Sigmoid colon (tissue), 4 donors: ENCODE results near the gene TEX48.

Experiments used
- CTCF ChIP-seq, 4 experiments: fragments of 450-650 bp in 3 of 4; fragments of 200-600 bp in 1 of 4; IDR thresholded peaks; one replicate each; pipeline ENCODE4 v1.5.1; 2016 to 2019; ENCODE audit warnings: antibody characterized with exemption in 4 of 4, mild to moderate bottlenecking in 3 of 4, moderate library complexity in 2 of 4
- POLR2A ChIP-seq, 2 donors: fragments of 450-650 bp; IDR thresholded peaks; one replicate each; pipeline ENCODE4 v1.6.1; 2016; ENCODE audit warnings: antibody characterized with exemption in 2 of 2, mild to moderate bottlenecking in 2 of 2, moderate library complexity in 2 of 2
- POLR2AphosphoS5 ChIP-seq, 4 donors: sonication (generic); formaldehyde crosslinking; IDR thresholded peaks; one replicate each; pipeline ENCODE4 v1.6.1; 2017; ENCODE audit warnings: antibody characterized with exemption in 4 of 4

DNA sequence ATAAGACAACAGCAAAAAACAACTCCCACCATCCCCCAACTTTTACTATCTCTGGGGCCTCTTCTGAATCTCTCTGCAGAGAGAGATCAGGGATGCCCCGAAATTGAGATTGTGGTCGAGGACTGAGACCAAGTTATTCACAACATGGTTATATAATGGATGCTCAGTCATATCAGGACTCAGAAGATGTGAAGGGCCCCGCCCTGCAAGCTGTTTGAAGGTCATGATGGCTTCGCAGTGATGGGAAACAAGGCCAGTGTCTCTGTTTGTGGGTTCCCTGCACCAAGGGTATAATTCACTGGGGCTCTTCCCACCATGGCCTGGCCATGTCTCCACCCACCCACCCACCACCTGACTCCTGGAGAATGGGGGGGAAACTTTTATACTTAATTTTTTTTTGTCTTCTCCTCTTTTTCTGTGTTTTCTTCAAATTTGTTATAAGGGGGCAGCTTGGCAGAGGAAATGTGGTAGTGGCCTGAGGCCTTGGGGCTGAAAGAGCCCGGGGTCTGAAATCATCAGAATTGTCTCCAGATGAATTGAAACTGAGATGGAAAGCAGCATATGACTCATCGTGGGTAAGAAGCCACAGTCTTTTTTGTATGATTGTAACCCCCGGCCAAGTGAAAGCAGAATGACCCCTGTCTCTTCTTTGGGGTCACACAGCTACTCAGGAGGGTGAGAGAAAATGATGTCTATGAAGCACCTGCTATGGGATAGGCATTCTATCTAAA, 15.0 kb upstream of the TEX48 start:
- no peak for TF ChIP-seq CTCF (IDR thresholded peaks at IDR 0.05)
- TF ChIP-seq POLR2A (IDR thresholded peaks at IDR 0.05) = no peak
- no peak for TF ChIP-seq POLR2AphosphoS5 (IDR thresholded peaks at IDR 0.05)
